ENCODE measurements around the gene ASCL1. TPM values are rescaled to one million over a fixed set of nuclear protein-coding genes. Genes with fewer than 3 reads are reported as not detected.

Gene ASCL1
- polyA plus RNA-seq, 1 of the 3 experiments (the other 2 are of a cell fraction), result 0.21 TPM

DNA sequence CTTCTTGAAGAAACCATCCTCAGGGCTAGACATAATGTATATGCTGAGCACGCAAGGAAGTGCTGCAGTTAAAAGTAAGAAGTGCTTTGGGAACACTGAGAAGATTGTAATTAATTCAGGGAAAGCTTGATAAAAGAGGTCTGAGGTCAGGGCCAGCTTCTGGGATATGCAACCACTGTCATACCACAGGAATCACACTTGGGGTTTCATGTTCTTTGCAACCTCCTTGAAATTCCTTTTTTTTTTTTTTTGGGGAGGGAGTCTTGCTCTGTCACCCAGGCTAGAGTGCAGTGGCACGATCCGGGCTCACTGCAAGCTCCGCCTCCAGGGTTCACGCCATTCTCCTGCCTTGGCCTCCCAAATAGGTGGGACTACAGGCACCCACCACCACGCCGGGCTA, 47.3 kb upstream of the ASCL1 start:
- Histone ChIP-seq H3K9me2 (no peaks in the 10 kb centered on the region), H3K4me3 (ENCODE audit: low read depth in 2 of 2, low read length in 1 of 2) (no peak overlapping the region), H3K79me2 (ENCODE audit: insufficient read depth) (no peaks in the 10 kb centered on the region), H3K4me2 (no peak overlapping the region), H3K9ac (no peak overlapping the region), H3F3A (replicated peaks; ENCODE audit: insufficient read depth) (no peaks in the 10 kb centered on the region), H3K9me3 (no peaks in the 10 kb centered on the region), H4K20me1 (ENCODE audit: insufficient read depth) (no peaks in the 10 kb centered on the region), H3K4me1 (ENCODE audit: control insufficient read depth in 1 of 2, insufficient read depth in 2 of 2, low read depth in 1 of 2, low read length in 1 of 2) (no peaks in the 10 kb centered on the region), H3K27ac (ENCODE audit: low read depth in 2 of 2, low read length in 1 of 2) (no peak overlapping the region), H3K36me3 (replicated peaks in 1 of 2; ENCODE audit: control insufficient read depth in 1 of 2, insufficient read depth in 2 of 2, low read length in 1 of 2) (no peaks in the 10 kb centered on the region), H2AFZ (ENCODE audit: low read depth) (no peak overlapping the region), H3K27me3 (ENCODE audit: insufficient read depth) (no peaks in the 10 kb centered on the region)
- no peak for DNase-seq
- CTCF ChIA-PET, result no interaction called here
- POLR2A ChIA-PET, result no interaction called here
- TF ChIP-seq RFX5 (IDR thresholded peaks at IDR 0.05; ENCODE audit: low read length), result no peak
- 51% methylated on average over 7 of the region's 7 CpGs for WGBS (ENCODE audit: low lambda C conversion rate)

DNA sequence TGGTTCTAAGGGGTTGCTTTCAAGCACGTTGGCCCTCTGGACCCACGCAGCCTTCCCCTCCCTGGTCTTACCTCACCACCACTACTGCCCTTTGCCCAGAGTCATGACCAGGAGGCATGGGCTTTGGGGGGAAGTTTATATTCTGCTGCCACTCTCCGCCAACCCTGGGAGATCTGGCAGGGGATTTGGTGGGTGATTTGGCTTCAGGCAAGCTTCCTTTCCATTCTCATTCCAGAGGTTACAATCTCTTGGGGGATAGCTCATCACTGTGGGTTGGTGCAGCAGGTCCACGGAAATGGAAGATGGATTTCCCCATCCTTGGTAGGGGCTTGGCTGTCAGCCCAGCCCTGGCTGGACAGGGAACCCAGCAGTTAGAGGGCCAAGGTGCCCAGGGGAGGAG, 46.7 kb upstream of the ASCL1 start:
- Histone ChIP-seq H2AFZ (ENCODE audit: low read depth) (no peak overlapping the region), H3K4me3 (ENCODE audit: low read depth in 2 of 2, low read length in 1 of 2) (no peak overlapping the region), H3K4me2 (no peak overlapping the region), H3K27ac (ENCODE audit: low read depth in 2 of 2, low read length in 1 of 2) (no peak overlapping the region), H3K9ac (no peak overlapping the region), H3K36me3 (replicated peaks in 1 of 2; ENCODE audit: control insufficient read depth in 1 of 2, insufficient read depth in 2 of 2, low read length in 1 of 2) (no peaks in the 10 kb centered on the region), H3K9me2 (no peaks in the 10 kb centered on the region), H3K9me3 (no peaks in the 10 kb centered on the region), H3K79me2 (ENCODE audit: insufficient read depth) (no peaks in the 10 kb centered on the region), H3F3A (replicated peaks; ENCODE audit: insufficient read depth) (no peaks in the 10 kb centered on the region), H3K4me1 (ENCODE audit: control insufficient read depth in 1 of 2, insufficient read depth in 2 of 2, low read depth in 1 of 2, low read length in 1 of 2) (no peaks in the 10 kb centered on the region), H4K20me1 (ENCODE audit: insufficient read depth) (no peaks in the 10 kb centered on the region), H3K27me3 (ENCODE audit: insufficient read depth) (no peaks in the 10 kb centered on the region)
- 28% methylated on average over 4 of the region's 4 CpGs for WGBS (ENCODE audit: low lambda C conversion rate)
- ChIA-PET CTCF (interaction anchor here (2.6 kb wide), 1 partner anchor 28 kb away, joined by 9 read pairs; no protein-coding TSS in a partner anchor), POLR2A (no interaction called here)
- DNase-seq, result no peak
- no peak for TF ChIP-seq NRF1 (IDR thresholded peaks at IDR 0.05; ENCODE audit: low read depth, low read length)
- no peak for TF ChIP-seq SIN3A (IDR thresholded peaks at IDR 0.05; ENCODE audit: borderline replicate concordance, low read depth, low read length)
- TF ChIP-seq RFX5 (IDR thresholded peaks at IDR 0.05; ENCODE audit: low read length), result no peak
- TF ChIP-seq MXI1 (IDR thresholded peaks at IDR 0.05; ENCODE audit: low read depth, low read length), result no peak

GRCh38 chr12:102911320-102911719, 46.2 kb upstream of the ASCL1 start:
- no peak for DNase-seq
- Histone ChIP-seq H3K4me3 (ENCODE audit: low read depth in 2 of 2, low read length in 1 of 2) (no peak overlapping the region), H4K20me1 (ENCODE audit: insufficient read depth) (no peaks in the 10 kb centered on the region), H3K27ac (ENCODE audit: low read depth in 2 of 2, low read length in 1 of 2) (no peak overlapping the region), H3K27me3 (ENCODE audit: insufficient read depth) (no peaks in the 10 kb centered on the region), H3K9me2 (no peaks in the 10 kb centered on the region), H2AFZ (ENCODE audit: low read depth) (no peak overlapping the region), H3K4me1 (ENCODE audit: control insufficient read depth in 1 of 2, insufficient read depth in 2 of 2, low read depth in 1 of 2, low read length in 1 of 2) (no peaks in the 10 kb centered on the region), H3K79me2 (ENCODE audit: insufficient read depth) (no peaks in the 10 kb centered on the region), H3K9ac (no peak overlapping the region), H3K4me2 (no peak overlapping the region), H3K9me3 (no peaks in the 10 kb centered on the region), H3K36me3 (replicated peaks in 1 of 2; ENCODE audit: control insufficient read depth in 1 of 2, insufficient read depth in 2 of 2, low read length in 1 of 2) (no peaks in the 10 kb centered on the region), H3F3A (replicated peaks; ENCODE audit: insufficient read depth) (no peaks in the 10 kb centered on the region)
- CTCF ChIA-PET, result interaction anchor here (2.6 kb wide), 1 partner anchor 28 kb away, joined by 9 read pairs; no protein-coding TSS in a partner anchor
- POLR2A ChIA-PET, result interaction anchor here (0.5 kb wide), 1 partner anchor 180 kb away, joined by 4 read pairs; no protein-coding TSS in a partner anchor
- 41% methylated on average over 3 of the region's 3 CpGs for WGBS (ENCODE audit: low lambda C conversion rate)
- TF ChIP-seq TAF1 (IDR thresholded peaks at IDR 0.05; ENCODE audit: borderline replicate concordance, low read depth, low read length), result no peak
- TF ChIP-seq SIN3A (IDR thresholded peaks at IDR 0.05; ENCODE audit: borderline replicate concordance, low read depth, low read length), result no peak
- no peak for TF ChIP-seq POLR2AphosphoS5 (IDR thresholded peaks at IDR 0.05; ENCODE audit: low read depth, low read length)
- TF ChIP-seq MXI1 (IDR thresholded peaks at IDR 0.05; ENCODE audit: low read depth, low read length), result no peak
- TF ChIP-seq RXRA (IDR thresholded peaks at IDR 0.05; ENCODE audit: borderline replicate concordance, low read depth), result no peak
- no peak for TF ChIP-seq TCF12 (IDR thresholded peaks at IDR 0.05)
- no peak for TF ChIP-seq GABPA (IDR thresholded peaks at IDR 0.05; ENCODE audit: low read depth)
- no peak for TF ChIP-seq USF1 (IDR thresholded peaks at IDR 0.05; ENCODE audit: borderline replicate concordance, low read depth)
- no peak for TF ChIP-seq FOSL2 (IDR thresholded peaks at IDR 0.05; ENCODE audit: borderline replicate concordance, low read depth)
- no peak for TF ChIP-seq USF2 (IDR thresholded peaks at IDR 0.05; ENCODE audit: borderline replicate concordance, low read depth, low read length)
- TF ChIP-seq, protein P1, sequence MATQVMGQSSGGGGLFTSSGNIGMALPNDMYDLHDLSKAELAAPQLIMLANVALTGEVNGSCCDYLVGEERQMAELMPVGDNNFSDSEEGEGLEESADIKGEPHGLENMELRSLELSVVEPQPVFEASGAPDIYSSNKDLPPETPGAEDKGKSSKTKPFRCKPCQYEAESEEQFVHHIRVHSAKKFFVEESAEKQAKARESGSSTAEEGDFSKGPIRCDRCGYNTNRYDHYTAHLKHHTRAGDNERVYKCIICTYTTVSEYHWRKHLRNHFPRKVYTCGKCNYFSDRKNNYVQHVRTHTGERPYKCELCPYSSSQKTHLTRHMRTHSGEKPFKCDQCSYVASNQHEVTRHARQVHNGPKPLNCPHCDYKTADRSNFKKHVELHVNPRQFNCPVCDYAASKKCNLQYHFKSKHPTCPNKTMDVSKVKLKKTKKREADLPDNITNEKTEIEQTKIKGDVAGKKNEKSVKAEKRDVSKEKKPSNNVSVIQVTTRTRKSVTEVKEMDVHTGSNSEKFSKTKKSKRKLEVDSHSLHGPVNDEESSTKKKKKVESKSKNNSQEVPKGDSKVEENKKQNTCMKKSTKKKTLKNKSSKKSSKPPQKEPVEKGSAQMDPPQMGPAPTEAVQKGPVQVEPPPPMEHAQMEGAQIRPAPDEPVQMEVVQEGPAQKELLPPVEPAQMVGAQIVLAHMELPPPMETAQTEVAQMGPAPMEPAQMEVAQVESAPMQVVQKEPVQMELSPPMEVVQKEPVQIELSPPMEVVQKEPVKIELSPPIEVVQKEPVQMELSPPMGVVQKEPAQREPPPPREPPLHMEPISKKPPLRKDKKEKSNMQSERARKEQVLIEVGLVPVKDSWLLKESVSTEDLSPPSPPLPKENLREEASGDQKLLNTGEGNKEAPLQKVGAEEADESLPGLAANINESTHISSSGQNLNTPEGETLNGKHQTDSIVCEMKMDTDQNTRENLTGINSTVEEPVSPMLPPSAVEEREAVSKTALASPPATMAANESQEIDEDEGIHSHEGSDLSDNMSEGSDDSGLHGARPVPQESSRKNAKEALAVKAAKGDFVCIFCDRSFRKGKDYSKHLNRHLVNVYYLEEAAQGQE (IDR thresholded peaks at IDR 0.05; ENCODE audit: low read depth, low read length), result no peak
